OCI-LY3 (cell line): ENCODE measurements around the gene PET100.

ENCODE experiments used
- EZH2phosphoT487 ChIP-seq: fragments of 200-600 bp; shearing (Covaris generic); IDR thresholded peaks from 2 replicates; pipeline ENCODE4 v1.6.1; 2018; ENCODE audit warnings: antibody characterized with exemption, mixed run types, low read depth
- TF ChIP-seq, protein P1 (sequence below): fragments of 200-600, 300-600 bp; sonication (generic); IDR thresholded peaks from 2 replicates; pipeline ENCODE4 v1.5.1; 2014; ENCODE audit warnings: antibody characterized with exemption, low read length, low read depth

DNA sequence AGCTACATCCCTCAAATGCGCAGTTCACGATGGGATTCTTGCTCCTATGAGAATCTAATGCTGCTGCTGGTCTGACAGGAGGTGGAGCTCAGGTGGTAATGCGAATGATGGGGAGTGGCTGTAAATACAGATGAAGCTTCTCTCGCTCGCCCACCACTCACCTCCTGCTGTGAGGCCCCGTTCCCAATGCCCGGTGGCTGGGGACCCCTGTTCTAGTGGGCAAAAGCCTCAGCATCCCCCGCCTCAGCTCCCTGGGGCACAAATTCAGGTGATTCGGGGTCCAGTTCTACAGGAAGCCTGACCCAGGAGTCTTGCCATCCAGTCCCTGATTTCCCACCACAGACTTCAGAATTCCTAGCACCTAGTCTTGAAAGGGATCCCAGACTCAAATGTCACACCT is 42.9 kb downstream of the PET100 start:
- TF ChIP-seq, protein P1, sequence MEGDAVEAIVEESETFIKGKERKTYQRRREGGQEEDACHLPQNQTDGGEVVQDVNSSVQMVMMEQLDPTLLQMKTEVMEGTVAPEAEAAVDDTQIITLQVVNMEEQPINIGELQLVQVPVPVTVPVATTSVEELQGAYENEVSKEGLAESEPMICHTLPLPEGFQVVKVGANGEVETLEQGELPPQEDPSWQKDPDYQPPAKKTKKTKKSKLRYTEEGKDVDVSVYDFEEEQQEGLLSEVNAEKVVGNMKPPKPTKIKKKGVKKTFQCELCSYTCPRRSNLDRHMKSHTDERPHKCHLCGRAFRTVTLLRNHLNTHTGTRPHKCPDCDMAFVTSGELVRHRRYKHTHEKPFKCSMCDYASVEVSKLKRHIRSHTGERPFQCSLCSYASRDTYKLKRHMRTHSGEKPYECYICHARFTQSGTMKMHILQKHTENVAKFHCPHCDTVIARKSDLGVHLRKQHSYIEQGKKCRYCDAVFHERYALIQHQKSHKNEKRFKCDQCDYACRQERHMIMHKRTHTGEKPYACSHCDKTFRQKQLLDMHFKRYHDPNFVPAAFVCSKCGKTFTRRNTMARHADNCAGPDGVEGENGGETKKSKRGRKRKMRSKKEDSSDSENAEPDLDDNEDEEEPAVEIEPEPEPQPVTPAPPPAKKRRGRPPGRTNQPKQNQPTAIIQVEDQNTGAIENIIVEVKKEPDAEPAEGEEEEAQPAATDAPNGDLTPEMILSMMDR: no peak
- TF ChIP-seq EZH2phosphoT487: no peak
